Measurements from ENCODE around the gene LDB3. TPM values are rescaled to one million over a fixed set of nuclear protein-coding genes. Genes with fewer than 3 reads are reported as not detected.

LDB3 gene
- total and polyA plus RNA-seq, 4 donors = 11.0 to 132 (median 50.2) TPM

- no peak for ATAC-seq (ENCODE audit: low FRiP score)
- H3K4me1 ChIP-seq (ENCODE audit: control insufficient read depth in 1 of 2, insufficient read depth in 2 of 2, low read length in 2 of 2) = peaks cover 0 to 3% of the 10 kb centered on the region in 2 donors
- no peaks in the 10 kb centered on the region for H3K36me3 ChIP-seq (ENCODE audit: control insufficient read depth in 1 of 2, insufficient read depth in 2 of 2, low read length in 1 of 2)
- H3K27me3 ChIP-seq (ENCODE audit: control insufficient read depth in 1 of 2, insufficient read depth in 2 of 2, low read length in 1 of 2) = no peaks in the 10 kb centered on the region
- H3K27ac ChIP-seq (ENCODE audit: low read depth in 1 of 2, low read length in 2 of 2) = no peak overlapping the region
- intact Hi-C loops (cut with DNase I) = loop anchor here in 1 of 2 donors (5.0 kb wide), 1 partner anchor 264 kb away; no protein-coding TSS in a partner anchor
- DNase-seq = no peak
- WGBS, 2 donors = 89 to 91% methylated on average over 12 of the region's 12 CpGs
- no peak overlapping the region for H3K4me3 ChIP-seq (ENCODE audit: low read length in 2 of 2)
- no peaks in the 10 kb centered on the region for H3K9me3 ChIP-seq (ENCODE audit: control insufficient read depth, low read length)
Measured at GRCh38 chr10:86665868-86666267, 2.4 kb upstream of the LDB3 start.

GRCh38 chr10:86666538-86666937, 1.8 kb upstream of the LDB3 start:
- Histone ChIP-seq H3K4me1 (ENCODE audit: control insufficient read depth in 1 of 2, insufficient read depth in 2 of 2, low read length in 2 of 2) (peaks cover 0 to 3% of the 10 kb centered on the region in 2 donors), H3K9me3 (ENCODE audit: control insufficient read depth, low read length) (no peaks in the 10 kb centered on the region), H3K27ac (ENCODE audit: low read depth in 1 of 2, low read length in 2 of 2) (peak overlapping the region in 1 of 2 donors; percentile 78), H3K36me3 (ENCODE audit: control insufficient read depth in 1 of 2, insufficient read depth in 2 of 2, low read length in 1 of 2) (no peaks in the 10 kb centered on the region), H3K4me3 (ENCODE audit: low read length in 2 of 2) (no peak overlapping the region), H3K27me3 (ENCODE audit: control insufficient read depth in 1 of 2, insufficient read depth in 2 of 2, low read length in 1 of 2) (no peaks in the 10 kb centered on the region)
- intact Hi-C loops (cut with DNase I) = loop anchor here in 1 of 2 donors (5.0 kb wide), 1 partner anchor 264 kb away; no protein-coding TSS in a partner anchor
- 58 to 73% methylated on average over 7 of the region's 7 CpGs for WGBS, 2 donors
- ATAC-seq (ENCODE audit: low FRiP score) (no peak), DNase-seq (no peak)

- WGBS, 2 donors = 9 to 13% methylated on average over 10 of the region's 10 CpGs
- intact Hi-C loops (cut with DNase I) = loop anchor here in 1 of 2 donors (5.0 kb wide), 1 partner anchor 265 kb away; no protein-coding TSS in a partner anchor
- peaks cover under 1 to 3% of the 10 kb centered on the region in 2 donors for H3K4me1 ChIP-seq (ENCODE audit: control insufficient read depth in 1 of 2, insufficient read depth in 2 of 2, low read length in 2 of 2)
- H3K27me3 ChIP-seq (ENCODE audit: control insufficient read depth in 1 of 2, insufficient read depth in 2 of 2, low read length in 1 of 2) = no peaks in the 10 kb centered on the region
- ATAC-seq (ENCODE audit: low FRiP score) = peak; percentile 38
- no peaks in the 10 kb centered on the region for H3K9me3 ChIP-seq (ENCODE audit: control insufficient read depth, low read length)
- no peaks in the 10 kb centered on the region for H3K36me3 ChIP-seq (ENCODE audit: control insufficient read depth in 1 of 2, insufficient read depth in 2 of 2, low read length in 1 of 2)
- peak overlapping the region; percentile 78 to 93 for H3K27ac ChIP-seq (ENCODE audit: low read depth in 1 of 2, low read length in 2 of 2)
- H3K4me3 ChIP-seq (ENCODE audit: low read length in 2 of 2) = no peak overlapping the region
- DNase-seq = peak; percentile 67 to 86
Measured at GRCh38 chr10:86667421-86668181, 710 bp upstream of the LDB3 start.

- DNase-seq (no peak), ATAC-seq (ENCODE audit: low FRiP score) (no peak)
- Histone ChIP-seq H3K36me3 (ENCODE audit: control insufficient read depth in 1 of 2, insufficient read depth in 2 of 2, low read length in 1 of 2) (no peaks in the 10 kb centered on the region), H3K4me3 (ENCODE audit: low read length in 2 of 2) (peak overlapping the region; percentile 33 to 35), H3K27ac (ENCODE audit: low read depth in 1 of 2, low read length in 2 of 2) (peak overlapping the region; percentile 85 to 93), H3K27me3 (ENCODE audit: control insufficient read depth in 1 of 2, insufficient read depth in 2 of 2, low read length in 1 of 2) (no peaks in the 10 kb centered on the region), H3K4me1 (ENCODE audit: control insufficient read depth in 1 of 2, insufficient read depth in 2 of 2, low read length in 2 of 2) (peaks cover 0 to 6% of the 10 kb centered on the region in 2 donors), H3K9me3 (ENCODE audit: control insufficient read depth, low read length) (no peaks in the 10 kb centered on the region)
- intact Hi-C loops (cut with DNase I) = no loop called here
- 9 to 18% methylated on average over 8 of the region's 8 CpGs for WGBS, 2 donors
Measured at GRCh38 chr10:86670290-86670811, 2.0 kb downstream of the LDB3 start.

GRCh38 chr10:86670876-86671275, 2.6 kb downstream of the LDB3 start:
- intact Hi-C loops (cut with DNase I) = no loop called here

GRCh38 chr10:86671419-86671818, 3.1 kb downstream of the LDB3 start:
- 52 to 58% methylated on average over 3 of the region's 3 CpGs for WGBS, 2 donors
- H3K9me3 ChIP-seq (ENCODE audit: control insufficient read depth, low read length) = no peaks in the 10 kb centered on the region
- peak overlapping the region; percentile 85 to 93 for H3K27ac ChIP-seq (ENCODE audit: low read depth in 1 of 2, low read length in 2 of 2)
- DNase-seq = no peak
- peaks cover 0 to 6% of the 10 kb centered on the region in 2 donors for H3K4me1 ChIP-seq (ENCODE audit: control insufficient read depth in 1 of 2, insufficient read depth in 2 of 2, low read length in 2 of 2)
- no peak for ATAC-seq (ENCODE audit: low FRiP score)
- no peaks in the 10 kb centered on the region for H3K36me3 ChIP-seq (ENCODE audit: control insufficient read depth in 1 of 2, insufficient read depth in 2 of 2, low read length in 1 of 2)
- intact Hi-C loops (cut with DNase I) = no loop called here
- no peaks in the 10 kb centered on the region for H3K27me3 ChIP-seq (ENCODE audit: control insufficient read depth in 1 of 2, insufficient read depth in 2 of 2, low read length in 1 of 2)
- peak overlapping the region in 1 of 2 donors; percentile 33 for H3K4me3 ChIP-seq (ENCODE audit: low read length in 2 of 2)

More at GRCh38 chr10:86670876-86671275, 2.6 kb downstream of the LDB3 start:
- Histone ChIP-seq H3K9me3 (ENCODE audit: control insufficient read depth, low read length) (no peaks in the 10 kb centered on the region), H3K27me3 (ENCODE audit: control insufficient read depth in 1 of 2, insufficient read depth in 2 of 2, low read length in 1 of 2) (no peaks in the 10 kb centered on the region), H3K4me1 (ENCODE audit: control insufficient read depth in 1 of 2, insufficient read depth in 2 of 2, low read length in 2 of 2) (peaks cover 0 to 6% of the 10 kb centered on the region in 2 donors), H3K27ac (ENCODE audit: low read depth in 1 of 2, low read length in 2 of 2) (peak overlapping the region; percentile 85 to 93), H3K36me3 (ENCODE audit: control insufficient read depth in 1 of 2, insufficient read depth in 2 of 2, low read length in 1 of 2) (no peaks in the 10 kb centered on the region), H3K4me3 (ENCODE audit: low read length in 2 of 2) (peak overlapping the region; percentile 33 to 35)
- ATAC-seq (ENCODE audit: low FRiP score) = no peak
- DNase-seq = no peak
- 16 to 24% methylated on average over 8 of the region's 8 CpGs for WGBS, 2 donors

- WGBS, 2 donors = 12 to 13% methylated on average over 12 of the region's 12 CpGs
- H3K4me3 ChIP-seq (ENCODE audit: low read length in 2 of 2) = no peak overlapping the region
- H3K36me3 ChIP-seq (ENCODE audit: control insufficient read depth in 1 of 2, insufficient read depth in 2 of 2, low read length in 1 of 2) = no peaks in the 10 kb centered on the region
- H3K27me3 ChIP-seq (ENCODE audit: control insufficient read depth in 1 of 2, insufficient read depth in 2 of 2, low read length in 1 of 2) = no peaks in the 10 kb centered on the region
- intact Hi-C loops (cut with DNase I) = loop anchor here in 1 of 2 donors (2.0 kb wide), 1 partner anchor 75 kb away; no protein-coding TSS in a partner anchor
- H3K4me1 ChIP-seq (ENCODE audit: control insufficient read depth in 1 of 2, insufficient read depth in 2 of 2, low read length in 2 of 2) = peaks cover 0 to 6% of the 10 kb centered on the region in 2 donors
- DNase-seq = peak in 1 of 2 donors; percentile 82
- H3K27ac ChIP-seq (ENCODE audit: low read depth in 1 of 2, low read length in 2 of 2) = peak overlapping the region; percentile 45 to 61
- no peaks in the 10 kb centered on the region for H3K9me3 ChIP-seq (ENCODE audit: control insufficient read depth, low read length)
- ATAC-seq (ENCODE audit: low FRiP score) = peak; percentile 50
Measured at GRCh38 chr10:86671985-86672710, 3.8 kb downstream of the LDB3 start.

- Histone ChIP-seq H3K4me1 (ENCODE audit: control insufficient read depth in 1 of 2, insufficient read depth in 2 of 2, low read length in 2 of 2) (peaks cover 0 to 6% of the 10 kb centered on the region in 2 donors), H3K36me3 (ENCODE audit: control insufficient read depth in 1 of 2, insufficient read depth in 2 of 2, low read length in 1 of 2) (no peaks in the 10 kb centered on the region), H3K4me3 (ENCODE audit: low read length in 2 of 2) (no peak overlapping the region), H3K9me3 (ENCODE audit: control insufficient read depth, low read length) (no peaks in the 10 kb centered on the region), H3K27ac (ENCODE audit: low read depth in 1 of 2, low read length in 2 of 2) (peak overlapping the region; percentile 45 to 61), H3K27me3 (ENCODE audit: control insufficient read depth in 1 of 2, insufficient read depth in 2 of 2, low read length in 1 of 2) (no peaks in the 10 kb centered on the region)
- WGBS, 2 donors = 36 to 44% methylated on average over 6 of the region's 6 CpGs
- intact Hi-C loops (cut with DNase I) = loop anchor here in 1 of 2 donors (2.0 kb wide), 1 partner anchor 77 kb away; no protein-coding TSS in a partner anchor
- DNase-seq (no peak), ATAC-seq (ENCODE audit: low FRiP score) (no peak)
Measured at GRCh38 chr10:86673216-86673826, 5.0 kb downstream of the LDB3 start.

Data from aorta (tissue), 5 donors.